ENCODE measurements around the gene RPL6.

GRCh38 chr12:112427760-112428159, 18.4 kb upstream of the RPL6 start:
- TF ChIP-seq, protein P1, sequence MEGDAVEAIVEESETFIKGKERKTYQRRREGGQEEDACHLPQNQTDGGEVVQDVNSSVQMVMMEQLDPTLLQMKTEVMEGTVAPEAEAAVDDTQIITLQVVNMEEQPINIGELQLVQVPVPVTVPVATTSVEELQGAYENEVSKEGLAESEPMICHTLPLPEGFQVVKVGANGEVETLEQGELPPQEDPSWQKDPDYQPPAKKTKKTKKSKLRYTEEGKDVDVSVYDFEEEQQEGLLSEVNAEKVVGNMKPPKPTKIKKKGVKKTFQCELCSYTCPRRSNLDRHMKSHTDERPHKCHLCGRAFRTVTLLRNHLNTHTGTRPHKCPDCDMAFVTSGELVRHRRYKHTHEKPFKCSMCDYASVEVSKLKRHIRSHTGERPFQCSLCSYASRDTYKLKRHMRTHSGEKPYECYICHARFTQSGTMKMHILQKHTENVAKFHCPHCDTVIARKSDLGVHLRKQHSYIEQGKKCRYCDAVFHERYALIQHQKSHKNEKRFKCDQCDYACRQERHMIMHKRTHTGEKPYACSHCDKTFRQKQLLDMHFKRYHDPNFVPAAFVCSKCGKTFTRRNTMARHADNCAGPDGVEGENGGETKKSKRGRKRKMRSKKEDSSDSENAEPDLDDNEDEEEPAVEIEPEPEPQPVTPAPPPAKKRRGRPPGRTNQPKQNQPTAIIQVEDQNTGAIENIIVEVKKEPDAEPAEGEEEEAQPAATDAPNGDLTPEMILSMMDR (IDR thresholded peaks at IDR 0.05; ENCODE audit: low read depth, low read length) = no peak
- no peak for TF ChIP-seq POLR2A (IDR thresholded peaks at IDR 0.05; ENCODE audit: extremely low read depth, insufficient read length)
- no peak for TF ChIP-seq MYC (IDR thresholded peaks at IDR 0.05; ENCODE audit: low read depth, low read length)
- TF ChIP-seq, protein P2, sequence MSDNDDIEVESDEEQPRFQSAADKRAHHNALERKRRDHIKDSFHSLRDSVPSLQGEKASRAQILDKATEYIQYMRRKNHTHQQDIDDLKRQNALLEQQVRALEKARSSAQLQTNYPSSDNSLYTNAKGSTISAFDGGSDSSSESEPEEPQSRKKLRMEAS (IDR thresholded peaks at IDR 0.05; ENCODE audit: low read depth, low read length) = no peak
